GM12872 (cell line): Measurements from ENCODE around the gene GNAI3.

ENCODE experiments used
- TF ChIP-seq, protein P1 (sequence below): IDR thresholded peaks from 3 replicates; pipeline ENCODE4 v1.5.1; 2011; ENCODE audit warnings: low read depth, mild to moderate bottlenecking, low read length, moderate library complexity; ENCODE audit not compliant: insufficient read depth

GNAI3 gene

DNA sequence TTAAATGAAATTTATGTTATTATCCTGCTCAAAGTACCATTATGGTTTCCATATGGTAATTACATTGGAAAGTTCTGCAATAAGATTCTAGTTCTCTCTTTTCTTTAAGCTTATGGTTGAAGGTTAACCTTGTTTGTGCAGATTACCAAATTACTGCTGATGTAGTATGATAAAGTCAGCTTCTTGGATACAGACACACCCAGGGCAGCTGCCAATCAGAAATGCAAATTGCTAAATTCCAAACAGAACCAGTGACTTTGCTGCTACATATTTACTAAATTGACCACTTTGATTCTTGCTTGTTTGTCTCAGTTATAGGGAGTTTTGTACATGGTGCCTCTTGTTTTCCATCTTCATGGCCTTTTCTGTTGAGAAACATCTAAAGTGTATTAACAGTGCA, 44.5 kb downstream of the GNAI3 start:
- TF ChIP-seq, protein P1, sequence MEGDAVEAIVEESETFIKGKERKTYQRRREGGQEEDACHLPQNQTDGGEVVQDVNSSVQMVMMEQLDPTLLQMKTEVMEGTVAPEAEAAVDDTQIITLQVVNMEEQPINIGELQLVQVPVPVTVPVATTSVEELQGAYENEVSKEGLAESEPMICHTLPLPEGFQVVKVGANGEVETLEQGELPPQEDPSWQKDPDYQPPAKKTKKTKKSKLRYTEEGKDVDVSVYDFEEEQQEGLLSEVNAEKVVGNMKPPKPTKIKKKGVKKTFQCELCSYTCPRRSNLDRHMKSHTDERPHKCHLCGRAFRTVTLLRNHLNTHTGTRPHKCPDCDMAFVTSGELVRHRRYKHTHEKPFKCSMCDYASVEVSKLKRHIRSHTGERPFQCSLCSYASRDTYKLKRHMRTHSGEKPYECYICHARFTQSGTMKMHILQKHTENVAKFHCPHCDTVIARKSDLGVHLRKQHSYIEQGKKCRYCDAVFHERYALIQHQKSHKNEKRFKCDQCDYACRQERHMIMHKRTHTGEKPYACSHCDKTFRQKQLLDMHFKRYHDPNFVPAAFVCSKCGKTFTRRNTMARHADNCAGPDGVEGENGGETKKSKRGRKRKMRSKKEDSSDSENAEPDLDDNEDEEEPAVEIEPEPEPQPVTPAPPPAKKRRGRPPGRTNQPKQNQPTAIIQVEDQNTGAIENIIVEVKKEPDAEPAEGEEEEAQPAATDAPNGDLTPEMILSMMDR = no peak

DNA sequence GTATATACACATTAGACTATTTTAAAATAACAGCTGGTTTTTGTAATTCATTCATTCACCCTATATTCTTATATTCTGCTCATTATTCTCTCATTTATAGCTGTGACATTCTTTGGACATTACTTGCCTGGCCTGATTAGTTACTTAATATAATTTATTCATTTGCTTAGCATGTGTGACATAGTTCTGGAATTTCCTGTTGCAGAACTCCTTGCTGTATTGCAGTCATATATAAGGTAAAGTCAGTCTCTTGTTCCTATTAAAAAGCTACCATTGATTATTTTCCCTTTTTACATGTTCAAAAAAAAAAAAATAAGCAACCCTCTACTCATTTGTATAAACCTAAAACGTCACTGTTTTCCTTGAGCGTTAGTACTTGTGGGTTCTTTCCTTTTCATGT, 47.1 kb downstream of the GNAI3 start:
- TF ChIP-seq, protein P1 = no peak

DNA sequence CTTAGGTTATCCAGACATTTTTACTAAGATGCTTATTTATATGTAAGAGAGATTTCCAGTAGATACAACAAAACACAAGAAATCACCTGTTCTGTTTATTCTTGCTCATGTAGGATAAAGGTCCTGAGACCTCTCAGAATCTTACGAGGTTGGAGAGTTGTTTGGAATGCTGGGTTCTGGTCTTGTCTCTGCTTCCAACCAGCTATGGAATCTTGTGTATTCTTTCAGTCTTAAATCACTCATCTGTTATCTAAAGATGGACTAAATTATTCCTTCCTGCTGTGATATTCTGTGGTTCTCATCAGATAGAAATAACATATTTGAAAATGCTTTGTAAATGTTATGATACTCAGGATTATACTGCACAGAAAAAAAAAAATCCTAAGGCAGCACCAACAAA, 49.7 kb downstream of the GNAI3 start:
- TF ChIP-seq, protein P1 = no peak

DNA sequence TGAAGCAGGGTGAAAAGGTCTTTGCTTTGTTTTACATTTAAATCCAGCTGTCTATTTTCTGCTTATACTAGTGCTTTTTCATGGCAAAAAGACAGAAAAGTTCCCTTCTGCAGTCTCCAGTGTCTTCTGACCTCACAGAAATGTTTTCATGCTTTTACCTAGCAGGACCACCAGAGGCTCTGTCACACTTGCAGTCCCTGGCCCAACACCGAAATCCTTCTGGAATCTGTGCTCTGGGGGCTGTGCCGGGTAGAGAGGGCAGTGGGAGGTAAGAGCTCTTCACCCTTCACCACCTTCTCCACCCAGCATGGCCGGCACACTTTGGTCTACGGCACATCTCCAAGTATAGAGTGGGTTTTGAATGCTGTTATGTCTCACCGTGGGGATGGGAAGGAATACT, 50.2 kb downstream of the GNAI3 start:
- TF ChIP-seq, protein P1 = peak; percentile 42; the same call in 2 of the 3 replicates

DNA sequence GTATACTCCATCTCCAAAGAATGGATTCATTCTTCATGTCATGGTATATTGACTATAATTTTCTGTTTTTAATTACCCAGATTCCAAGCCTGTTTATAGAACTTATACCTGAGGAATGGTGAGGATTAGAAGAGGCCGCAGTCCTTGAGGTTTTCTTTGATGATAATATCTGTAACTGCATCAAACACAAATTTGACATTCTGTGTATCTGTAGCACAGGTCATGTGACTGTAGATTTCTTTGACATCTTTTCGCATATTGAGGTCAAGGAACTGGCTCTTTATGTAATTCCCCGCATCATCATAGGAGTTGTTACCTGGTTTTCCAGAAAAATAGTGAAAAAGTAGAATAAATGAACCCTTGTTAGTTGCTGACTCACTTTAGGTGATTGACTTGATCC, 54.8 kb downstream of the GNAI3 start:
- TF ChIP-seq, protein P1 = no peak

DNA sequence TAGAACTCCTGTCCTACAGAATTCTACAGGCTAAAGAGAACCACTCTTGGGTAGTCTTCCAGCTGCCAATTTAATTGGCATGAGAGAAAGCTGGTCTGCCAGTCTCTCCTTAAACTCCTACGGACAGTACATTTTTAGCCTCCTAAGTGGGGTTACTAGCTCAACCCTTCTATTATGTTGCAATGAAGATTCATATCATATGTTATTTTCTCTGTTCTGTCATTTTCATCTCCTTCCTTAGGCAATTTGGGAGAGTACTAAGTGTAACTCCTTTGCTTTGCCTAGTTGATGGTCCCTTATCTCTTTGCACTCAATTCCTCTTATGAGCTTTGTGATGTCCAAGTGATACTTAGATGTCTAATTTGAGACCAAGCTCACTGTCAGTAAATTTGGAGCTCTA, 57.0 kb downstream of the GNAI3 start:
- TF ChIP-seq, protein P1 = no peak

DNA sequence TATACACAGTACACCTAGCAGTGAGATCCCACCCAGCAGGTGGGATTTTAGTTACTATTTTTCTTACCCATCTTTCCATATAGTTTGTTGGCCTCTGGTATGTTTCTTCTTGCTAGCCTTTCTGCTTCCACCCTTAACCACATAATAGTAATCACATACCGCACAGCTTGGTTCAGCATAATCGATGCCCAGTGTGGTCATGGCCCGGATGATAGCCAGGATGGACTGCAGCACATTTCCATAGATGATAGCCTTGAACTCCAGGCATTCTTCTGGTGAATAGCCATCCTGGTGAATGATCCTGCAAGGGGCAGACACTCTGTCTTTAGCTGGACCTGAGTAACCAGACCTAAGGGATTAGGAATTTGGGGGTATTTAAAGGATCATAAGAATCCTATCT, 61.5 kb downstream of the GNAI3 start:
- TF ChIP-seq, protein P1 = no peak
